Mesenchymal stem cell (in vitro differentiated cells and primary cell): ENCODE data around the gene CT47B1. TPM values are rescaled to one million over a fixed set of nuclear protein-coding genes. Genes with fewer than 3 reads are reported as not detected.
"Not testable (repeated sequence)": the region's sequence is repeated elsewhere in the genome, so short reads cannot be mapped to it uniquely, and the experiment has no call there.

ENCODE experiments used
- DNase-seq: peaks from one replicate; pipeline ENCODE4 v3.0.0-alpha.2; 2013
- H2AFZ ChIP-seq: one replicate; pipeline ENCODE4 v1.6.1; 2013; ENCODE audit warnings: low read depth, mild to moderate bottlenecking, control low read depth, inconsistent platforms, low read length, moderate library complexity
- H2AK5ac ChIP-seq: 2 replicates; pipeline ENCODE4 v1.6.1; 2013; ENCODE audit warnings: low read length, moderate library complexity, mild to moderate bottlenecking, inconsistent platforms; ENCODE audit not compliant: severe bottlenecking
- H2BK120ac ChIP-seq: one replicate; pipeline ENCODE4 v1.6.1; 2013; ENCODE audit warnings: low read depth, mild to moderate bottlenecking, inconsistent platforms, low read length, moderate library complexity
- H2BK12ac ChIP-seq, 2 experiments: one replicate each; pipeline ENCODE4 v1.6.1; 2013; ENCODE audit warnings: inconsistent platforms in 2 of 2, low read length in 2 of 2, mild to moderate bottlenecking in 2 of 2, moderate library complexity in 2 of 2, control low read depth in 1 of 2
- H2BK15ac ChIP-seq: one replicate; pipeline ENCODE4 v1.6.1; 2013; ENCODE audit warnings: mild to moderate bottlenecking, low read depth, inconsistent platforms; ENCODE audit not compliant: poor library complexity, severe bottlenecking
- H2BK5ac ChIP-seq: 2 replicates; pipeline ENCODE4 v1.6.1; 2013; ENCODE audit warnings: low read depth, mild to moderate bottlenecking, low read length, control low read depth, inconsistent platforms; ENCODE audit not compliant: poor library complexity, severe bottlenecking
- H3K14ac ChIP-seq, 2 experiments: one replicate each; pipeline ENCODE4 v1.6.1; 2013; ENCODE audit warnings: inconsistent platforms in 2 of 2, low read length in 2 of 2, control low read depth in 1 of 2, mild to moderate bottlenecking in 1 of 2, moderate library complexity in 1 of 2
- H3K18ac ChIP-seq, 2 experiments: one replicate each; pipeline ENCODE4 v1.6.1; 2013; ENCODE audit warnings: inconsistent platforms in 2 of 2, low read length in 2 of 2, control low read depth in 1 of 2, low read depth in 1 of 2, mild to moderate bottlenecking in 1 of 2
- H3K23ac ChIP-seq, 2 experiments: one replicate each; pipeline ENCODE4 v1.6.1; 2013; ENCODE audit warnings: inconsistent platforms in 2 of 2, low read length in 2 of 2, mild to moderate bottlenecking in 2 of 2, moderate library complexity in 2 of 2, control low read depth in 1 of 2
- H3K27ac ChIP-seq: 2 replicates; pipeline ENCODE4 v1.5.1; 2013; ENCODE audit warnings: mild to moderate bottlenecking, moderate library complexity, low read length, control low read depth, inconsistent platforms; ENCODE audit not compliant: poor library complexity, severe bottlenecking
- H3K27me3 ChIP-seq, 2 experiments: 2 replicates each; pipeline versions ENCODE4 v1.6.1 to v1.7.0; 2013; ENCODE audit warnings: low read length in 2 of 2, mild to moderate bottlenecking in 2 of 2, moderate library complexity in 2 of 2, control low read depth in 1 of 2, inconsistent platforms in 1 of 2; ENCODE audit not compliant: control insufficient read depth in 1 of 2, insufficient read depth in 1 of 2
- H3K36me3 ChIP-seq, 2 experiments: 2 replicates each; pipeline versions ENCODE4 v1.6.1 to v1.7.0; 2013; ENCODE audit warnings: low read length in 2 of 2, control low read depth in 1 of 2, inconsistent platforms in 1 of 2, low read depth in 1 of 2, mild to moderate bottlenecking in 1 of 2; ENCODE audit not compliant: insufficient read depth in 2 of 2, control insufficient read depth in 1 of 2
- H3K4ac ChIP-seq, 2 experiments: one replicate each; pipeline ENCODE4 v1.6.1; 2013; ENCODE audit warnings: inconsistent platforms in 2 of 2, low read length in 2 of 2, mild to moderate bottlenecking in 2 of 2, moderate library complexity in 2 of 2, control low read depth in 1 of 2, low read depth in 1 of 2
- H3K4me1 ChIP-seq: 2 replicates; pipeline ENCODE4 v1.6.1; 2013; ENCODE audit warnings: low read depth, low read length, control low read depth; ENCODE audit not compliant: control insufficient read depth, insufficient read depth
- H3K4me2 ChIP-seq: 2 replicates; pipeline ENCODE4 v1.6.1; 2013; ENCODE audit warnings: low read length, mild to moderate bottlenecking, inconsistent platforms; ENCODE audit not compliant: poor library complexity, severe bottlenecking
- H3K4me3 ChIP-seq, 2 experiments: 2 replicates each; pipeline versions ENCODE4 v1.5.1 to v1.7.0; 2013; ENCODE audit warnings: low read length in 2 of 2, mild to moderate bottlenecking in 2 of 2, control low read depth in 1 of 2, low read depth in 1 of 2; ENCODE audit not compliant: insufficient read depth in 1 of 2
- H3K79me1 ChIP-seq: replicated peaks from 2 replicates; pipeline ENCODE4 v1.6.1; 2013; ENCODE audit warnings: mild to moderate bottlenecking, control low read depth, low read length, inconsistent platforms; ENCODE audit not compliant: poor library complexity, severe bottlenecking
- H3K9ac ChIP-seq: 2 replicates; pipeline ENCODE4 v1.7.0; 2013; ENCODE audit warnings: mild to moderate bottlenecking, low read length, moderate library complexity
- H3K9me3 ChIP-seq: 2 replicates; pipeline ENCODE4 v1.7.0; 2013; ENCODE audit warnings: mild to moderate bottlenecking, low read length; ENCODE audit not compliant: control insufficient read depth
- H4K8ac ChIP-seq: one replicate; pipeline ENCODE4 v1.6.1; 2013; ENCODE audit warnings: inconsistent platforms, mild to moderate bottlenecking, low read length, moderate library complexity
- H4K91ac ChIP-seq: one replicate; pipeline ENCODE4 v1.6.1; 2013; ENCODE audit warnings: mild to moderate bottlenecking, low read length, inconsistent platforms
- WGBS: methylation state at CpG from one replicate; pipeline ENCODE4 v1.1.7; 2013; ENCODE audit warnings: mixed read lengths; 5-methylcytosine and 5-hydroxymethylcytosine counted together
- polyA plus RNA-seq, 2 experiments: library from polyadenylated mRNA; stranded (reverse); fragments of 200-250 nt; gene quantifications; one replicate each; pipeline ENCODE4 v1.2.3, GENCODE V29; 2013

The CT47B1 gene
- polyA plus RNA-seq (2013, experiment 1 of 2), result not detected
- polyA plus RNA-seq (2013, experiment 2 of 2), result not detected

DNA sequence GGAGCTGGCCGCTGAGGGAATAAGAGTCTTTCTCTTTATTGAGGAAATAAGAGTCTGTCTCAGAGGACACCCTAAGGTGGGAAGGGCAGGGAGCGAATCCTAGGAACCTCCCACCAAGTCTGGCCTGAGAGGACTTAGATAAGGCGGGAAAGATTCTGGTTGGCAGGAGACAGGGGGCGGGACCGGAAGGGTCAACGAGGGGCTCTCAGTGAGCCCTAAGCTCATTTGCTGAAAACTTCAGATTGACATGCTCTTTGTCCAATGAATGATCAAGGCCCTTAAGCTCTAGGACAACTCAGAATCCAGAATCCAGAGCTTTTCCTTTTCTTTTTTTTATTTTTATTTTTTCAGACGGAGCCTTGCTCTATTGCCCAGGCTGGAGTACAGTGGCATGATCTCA, at the start of gene CT47B1:
CT47B1 (minus strand) TSS at position 101 of the 400 bp plus-strand sequence. CDS start 196 bp downstream, outside the sequence.
- H4K8ac ChIP-seq, H2BK15ac ChIP-seq, H3K27me3 ChIP-seq, H3K4me3 ChIP-seq, H2AFZ ChIP-seq, H3K4ac ChIP-seq, H3K4me1 ChIP-seq, H3K23ac ChIP-seq, H3K27ac ChIP-seq, H4K91ac ChIP-seq, DNase-seq, H3K36me3 ChIP-seq, H2BK5ac ChIP-seq, H3K4me2 ChIP-seq, H3K79me1 ChIP-seq, H3K18ac ChIP-seq, H3K14ac ChIP-seq, H2BK12ac ChIP-seq, H2AK5ac ChIP-seq, H3K9ac ChIP-seq, H2BK120ac ChIP-seq, H3K9me3 ChIP-seq: not testable (repeated sequence)
- no CpG with 5 or more reads among the region's 7 CpGs for WGBS

DNA sequence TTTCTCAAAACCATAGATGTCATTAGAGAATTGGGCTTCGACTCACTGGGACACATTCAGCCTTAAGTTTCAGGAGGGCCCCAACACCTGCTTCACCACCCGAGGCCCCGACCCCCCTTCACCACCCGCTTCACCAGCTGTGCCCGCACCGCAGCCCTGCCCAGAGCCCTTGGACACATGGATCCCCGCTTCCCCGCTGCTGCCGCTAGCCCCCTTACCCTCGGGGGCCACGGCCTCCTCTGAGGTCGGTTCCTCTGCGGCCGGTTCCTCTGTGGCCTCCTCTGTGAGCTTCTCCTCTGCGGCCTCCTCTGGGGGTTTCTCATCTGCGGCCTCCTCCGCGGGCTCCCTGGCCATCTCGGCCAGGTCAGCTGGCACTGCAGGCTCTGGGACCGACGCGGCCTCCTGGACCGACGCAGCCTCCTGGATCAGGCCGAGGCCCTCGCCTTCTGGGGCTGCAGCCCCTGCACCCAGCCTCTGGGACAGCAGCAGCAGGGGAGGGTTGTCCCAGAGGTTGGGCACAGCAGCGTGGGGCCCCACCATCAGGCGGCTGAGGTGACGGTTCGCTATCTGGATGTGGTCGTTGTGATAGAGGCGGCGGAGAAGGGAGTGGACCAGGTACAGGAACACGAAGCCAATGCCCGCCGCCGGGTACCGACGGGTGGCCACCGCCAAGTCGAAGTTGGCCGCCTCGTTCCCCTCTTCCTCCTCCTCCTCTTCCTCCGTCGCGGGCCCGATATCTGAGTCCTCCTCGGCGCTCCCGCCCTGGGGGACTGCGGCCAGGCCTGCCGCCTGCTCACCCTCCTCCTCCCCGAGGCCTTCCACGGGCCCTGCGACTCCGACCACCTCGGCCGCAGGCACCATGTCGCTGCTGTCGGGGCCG, 748 bp downstream of the CT47B1 start:
- Histone ChIP-seq H3K14ac (no peak overlapping the region), H3K18ac (no peak overlapping the region), H3K4me1 (no peaks in the 10 kb centered on the region), H4K91ac (no peak overlapping the region), H4K8ac (no peak overlapping the region), H2BK5ac (no peak overlapping the region), H3K4ac (no peak overlapping the region), H3K79me1 (no peaks in the 10 kb centered on the region), H3K23ac (no peak overlapping the region), H3K9me3 (peaks cover 4% of the 10 kb centered on the region), H3K4me3 (no peak overlapping the region), H3K36me3 (no peaks in the 10 kb centered on the region), H3K27ac (no peak overlapping the region), H2BK12ac (no peak overlapping the region), H3K4me2 (no peak overlapping the region), H2BK120ac (no peak overlapping the region), H2AFZ (no peak overlapping the region), H2BK15ac (no peak overlapping the region), H2AK5ac (no peak overlapping the region), H3K9ac (no peak overlapping the region), H3K27me3 (no peaks in the 10 kb centered on the region)
- 91% methylated on average over 21 of the region's 61 CpGs for WGBS
- DNase-seq, result no peak

DNA sequence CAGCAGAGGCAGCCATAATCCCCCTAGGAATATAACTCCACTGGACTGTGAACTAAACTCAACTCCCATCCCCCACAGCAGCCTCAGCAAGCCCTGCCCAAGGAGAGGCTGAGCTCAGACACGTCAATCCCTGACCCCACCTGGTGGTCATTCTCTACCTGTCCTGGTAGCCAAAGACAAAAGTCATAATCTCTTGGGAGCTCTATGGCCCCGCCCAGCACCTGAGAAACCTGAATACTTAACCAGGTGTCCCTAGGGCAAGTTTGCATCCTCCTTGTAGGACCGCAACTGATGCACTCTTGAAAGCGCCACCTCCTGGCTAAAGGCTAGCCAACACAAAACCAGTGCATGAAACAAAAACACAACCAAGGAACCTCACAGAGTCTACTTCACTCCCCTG, 18.4 kb downstream of the CT47B1 start:
- no peak overlapping the region for H2BK12ac ChIP-seq
- no peak overlapping the region for H3K4me3 ChIP-seq
- no peak overlapping the region for H2AFZ ChIP-seq
- H3K36me3 ChIP-seq, result no peaks in the 10 kb centered on the region
- H3K9ac ChIP-seq, result no peak overlapping the region
- H3K18ac ChIP-seq, result no peak overlapping the region
- no peak overlapping the region for H3K23ac ChIP-seq
- no peak overlapping the region for H2BK15ac ChIP-seq
- H3K4me1 ChIP-seq, result no peaks in the 10 kb centered on the region
- H2BK120ac ChIP-seq, result no peak overlapping the region
- H4K91ac ChIP-seq, result no peak overlapping the region
- 31% methylated on average over 4 of the region's 4 CpGs for WGBS
- no peak overlapping the region for H3K27ac ChIP-seq
- no peak overlapping the region for H4K8ac ChIP-seq
- no peak overlapping the region for H2BK5ac ChIP-seq
- no peak overlapping the region for H3K14ac ChIP-seq
- H2AK5ac ChIP-seq, result no peak overlapping the region
- no peak overlapping the region for H3K4me2 ChIP-seq
- no peak for DNase-seq
- no peaks in the 10 kb centered on the region for H3K79me1 ChIP-seq
- H3K27me3 ChIP-seq, result no peaks in the 10 kb centered on the region
- no peak overlapping the region for H3K4ac ChIP-seq
- no peaks in the 10 kb centered on the region for H3K9me3 ChIP-seq

DNA sequence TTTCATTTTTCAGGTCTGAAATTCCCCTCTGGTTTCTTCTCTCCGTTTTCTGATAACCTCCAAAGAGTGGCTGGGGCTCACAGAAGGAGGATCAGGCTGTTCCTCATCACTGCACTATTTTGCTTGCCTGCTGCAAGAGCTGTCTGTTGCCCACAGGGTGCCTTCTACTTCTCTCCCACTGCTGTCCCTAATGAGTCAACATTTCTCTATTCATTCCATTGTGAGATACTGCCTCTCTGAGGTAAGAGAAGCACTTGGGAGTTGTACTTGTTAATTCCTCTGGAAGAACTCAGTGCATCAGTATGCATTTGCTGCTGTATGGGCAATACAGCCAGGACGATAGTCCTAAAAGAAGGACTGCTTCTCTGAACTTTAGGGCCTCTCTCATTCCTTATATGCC, 34.8 kb downstream of the CT47B1 start:
- Histone ChIP-seq H3K27me3 (no peaks in the 10 kb centered on the region), H2AFZ (no peak overlapping the region), H2BK5ac (no peak overlapping the region), H2BK15ac (no peak overlapping the region), H2BK120ac (no peak overlapping the region), H2AK5ac (no peak overlapping the region), H3K9me3 (no peaks in the 10 kb centered on the region), H4K8ac (no peak overlapping the region), H3K4me2 (no peak overlapping the region), H3K4me1 (no peaks in the 10 kb centered on the region), H4K91ac (no peak overlapping the region), H3K79me1 (no peaks in the 10 kb centered on the region), H3K4ac (no peak overlapping the region), H3K23ac (no peak overlapping the region), H3K27ac (no peak overlapping the region), H3K36me3 (no peaks in the 10 kb centered on the region), H3K18ac (no peak overlapping the region), H3K14ac (no peak overlapping the region), H3K4me3 (no peak overlapping the region), H2BK12ac (no peak overlapping the region), H3K9ac (no peak overlapping the region)
- 20% methylated on average over 1 of the region's 2 CpGs for WGBS
- DNase-seq, result no peak
